ENCODE data around the gene HAPSTR1. TPM values are rescaled to one million over a fixed set of nuclear protein-coding genes. Genes with fewer than 3 reads are reported as not detected.
"Not testable (repeated sequence)": the region's sequence is repeated elsewhere in the genome, so short reads cannot be mapped to it uniquely, and the experiment has no call there.

The HAPSTR1 gene
- total and polyA plus RNA-seq, 2 experiments from 2014 or later: 9.5 to 66.0 TPM

GRCh38 chr16:9087733-9088132, 3.7 kb upstream of the HAPSTR1 start:
- not testable (repeated sequence) for H3K9me3 Mint-ChIP-seq; H3K36me3 ChIP-seq (ENCODE audit: insufficient read depth); H3K36me3 Mint-ChIP-seq (ENCODE audit: low read depth); H3K4me1 ChIP-seq (ENCODE audit: insufficient read depth); H3K27ac ChIP-seq (ENCODE audit: low read depth); ATAC-seq; H3K4me2 ChIP-seq; DNase-seq (ENCODE audit: low spot score); H2AFZ ChIP-seq; H3K4me1 Mint-ChIP-seq; H3F3A ChIP-seq (replicated peaks; ENCODE audit: low read depth); H3K4me3 ChIP-seq; H3K27me3 ChIP-seq (ENCODE audit: insufficient read depth); H3K9me2 ChIP-seq (ENCODE audit: insufficient read depth); H3K4me3 Mint-ChIP-seq; H3K79me2 ChIP-seq (replicated peaks; ENCODE audit: insufficient read depth); H3K27ac Mint-ChIP-seq; H4K20me1 ChIP-seq (replicated peaks; ENCODE audit: insufficient read depth)
- H3K27me3 Mint-ChIP-seq (ENCODE audit: insufficient read depth, low read depth, poor library complexity): peaks cover 15% of the 10 kb centered on the region

DNA sequence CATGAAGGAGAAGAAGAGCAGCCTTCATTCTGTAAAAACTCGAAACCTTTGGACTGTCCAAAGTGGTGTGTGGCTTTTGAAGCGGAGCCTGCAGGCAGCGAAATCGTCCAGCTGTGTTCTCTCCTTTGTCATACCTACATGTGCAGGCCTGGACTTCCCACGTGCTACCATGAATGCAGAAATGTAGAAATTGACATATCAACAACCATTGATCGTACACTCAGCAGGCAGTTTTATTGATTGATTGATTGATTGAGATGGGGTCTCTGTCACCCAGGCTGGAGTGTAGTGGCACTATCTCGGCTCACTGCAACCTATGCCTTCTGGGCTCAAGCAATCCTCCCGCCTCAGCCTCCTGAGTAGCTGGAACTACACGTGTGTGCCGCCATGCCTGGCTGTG, 2.6 kb upstream of the HAPSTR1 start:
- peaks cover 3% of the 10 kb centered on the region; the same call in 2 of the 3 replicates for H3K9me3 Mint-ChIP-seq

More for the DNA sequence above, 2.6 kb upstream of the HAPSTR1 start:
- H3K4me2 ChIP-seq: no peak overlapping the region
- peaks cover 11% of the 10 kb centered on the region; the same call in 1 of the 2 replicates for H4K20me1 ChIP-seq (replicated peaks; ENCODE audit: insufficient read depth)
- H3F3A ChIP-seq (replicated peaks; ENCODE audit: low read depth): peaks cover 6% of the 10 kb centered on the region; the same call in 1 of the 2 replicates
- H3K4me3 Mint-ChIP-seq: no peak overlapping the region
- no peak for TF ChIP-seq NANOG (IDR thresholded peaks at IDR 0.05; ENCODE audit: borderline replicate concordance)
- TF ChIP-seq EZH2phosphoT487 (IDR thresholded peaks at IDR 0.05; ENCODE audit: unreplicated experiment): no peak
- TF ChIP-seq JUNB (IDR thresholded peaks at IDR 0.05; ENCODE audit: unreplicated experiment): no peak
- TF ChIP-seq STAT1 (IDR thresholded peaks at IDR 0.05; ENCODE audit: unreplicated experiment): no peak
- TF ChIP-seq, protein P1, sequence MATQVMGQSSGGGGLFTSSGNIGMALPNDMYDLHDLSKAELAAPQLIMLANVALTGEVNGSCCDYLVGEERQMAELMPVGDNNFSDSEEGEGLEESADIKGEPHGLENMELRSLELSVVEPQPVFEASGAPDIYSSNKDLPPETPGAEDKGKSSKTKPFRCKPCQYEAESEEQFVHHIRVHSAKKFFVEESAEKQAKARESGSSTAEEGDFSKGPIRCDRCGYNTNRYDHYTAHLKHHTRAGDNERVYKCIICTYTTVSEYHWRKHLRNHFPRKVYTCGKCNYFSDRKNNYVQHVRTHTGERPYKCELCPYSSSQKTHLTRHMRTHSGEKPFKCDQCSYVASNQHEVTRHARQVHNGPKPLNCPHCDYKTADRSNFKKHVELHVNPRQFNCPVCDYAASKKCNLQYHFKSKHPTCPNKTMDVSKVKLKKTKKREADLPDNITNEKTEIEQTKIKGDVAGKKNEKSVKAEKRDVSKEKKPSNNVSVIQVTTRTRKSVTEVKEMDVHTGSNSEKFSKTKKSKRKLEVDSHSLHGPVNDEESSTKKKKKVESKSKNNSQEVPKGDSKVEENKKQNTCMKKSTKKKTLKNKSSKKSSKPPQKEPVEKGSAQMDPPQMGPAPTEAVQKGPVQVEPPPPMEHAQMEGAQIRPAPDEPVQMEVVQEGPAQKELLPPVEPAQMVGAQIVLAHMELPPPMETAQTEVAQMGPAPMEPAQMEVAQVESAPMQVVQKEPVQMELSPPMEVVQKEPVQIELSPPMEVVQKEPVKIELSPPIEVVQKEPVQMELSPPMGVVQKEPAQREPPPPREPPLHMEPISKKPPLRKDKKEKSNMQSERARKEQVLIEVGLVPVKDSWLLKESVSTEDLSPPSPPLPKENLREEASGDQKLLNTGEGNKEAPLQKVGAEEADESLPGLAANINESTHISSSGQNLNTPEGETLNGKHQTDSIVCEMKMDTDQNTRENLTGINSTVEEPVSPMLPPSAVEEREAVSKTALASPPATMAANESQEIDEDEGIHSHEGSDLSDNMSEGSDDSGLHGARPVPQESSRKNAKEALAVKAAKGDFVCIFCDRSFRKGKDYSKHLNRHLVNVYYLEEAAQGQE (IDR thresholded peaks at IDR 0.05; ENCODE audit: unreplicated experiment): no peak
- TF ChIP-seq POLR2AphosphoS5 (IDR thresholded peaks at IDR 0.05; ENCODE audit: low read depth): no peak
- no peak for TF ChIP-seq EZH2 (IDR thresholded peaks at IDR 0.05; ENCODE audit: low read depth, unreplicated experiment)
- TF ChIP-seq ZNF462 (CRISPR knock-in tag; IDR thresholded peaks at IDR 0.05): no peak
- no peak for TF ChIP-seq ZNF114 (CRISPR knock-in tag; IDR thresholded peaks at IDR 0.05)
- no peak for TF ChIP-seq ZNF331 (CRISPR knock-in tag; IDR thresholded peaks at IDR 0.05; ENCODE audit: low read depth)
- no peak for TF ChIP-seq CREB1 (CRISPR knock-in tag; IDR thresholded peaks at IDR 0.05; ENCODE audit: low read depth)
- TF ChIP-seq, protein P2, sequence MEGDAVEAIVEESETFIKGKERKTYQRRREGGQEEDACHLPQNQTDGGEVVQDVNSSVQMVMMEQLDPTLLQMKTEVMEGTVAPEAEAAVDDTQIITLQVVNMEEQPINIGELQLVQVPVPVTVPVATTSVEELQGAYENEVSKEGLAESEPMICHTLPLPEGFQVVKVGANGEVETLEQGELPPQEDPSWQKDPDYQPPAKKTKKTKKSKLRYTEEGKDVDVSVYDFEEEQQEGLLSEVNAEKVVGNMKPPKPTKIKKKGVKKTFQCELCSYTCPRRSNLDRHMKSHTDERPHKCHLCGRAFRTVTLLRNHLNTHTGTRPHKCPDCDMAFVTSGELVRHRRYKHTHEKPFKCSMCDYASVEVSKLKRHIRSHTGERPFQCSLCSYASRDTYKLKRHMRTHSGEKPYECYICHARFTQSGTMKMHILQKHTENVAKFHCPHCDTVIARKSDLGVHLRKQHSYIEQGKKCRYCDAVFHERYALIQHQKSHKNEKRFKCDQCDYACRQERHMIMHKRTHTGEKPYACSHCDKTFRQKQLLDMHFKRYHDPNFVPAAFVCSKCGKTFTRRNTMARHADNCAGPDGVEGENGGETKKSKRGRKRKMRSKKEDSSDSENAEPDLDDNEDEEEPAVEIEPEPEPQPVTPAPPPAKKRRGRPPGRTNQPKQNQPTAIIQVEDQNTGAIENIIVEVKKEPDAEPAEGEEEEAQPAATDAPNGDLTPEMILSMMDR (conservative IDR thresholded peaks at IDR 0.05; ENCODE audit: low read depth in 2 of 2): no peak
- no peaks in the 10 kb centered on the region for H3K27me3 ChIP-seq (ENCODE audit: insufficient read depth)
- H3K4me1 Mint-ChIP-seq: peaks cover 12% of the 10 kb centered on the region
- no peak overlapping the region for H3K4me3 ChIP-seq
- peaks cover 23% of the 10 kb centered on the region for H3K27me3 Mint-ChIP-seq (ENCODE audit: insufficient read depth, low read depth, poor library complexity)
- no peaks in the 10 kb centered on the region for H3K36me3 ChIP-seq (ENCODE audit: insufficient read depth)
- H3K27ac ChIP-seq (ENCODE audit: low read depth): no peak overlapping the region
- peaks cover 14% of the 10 kb centered on the region for H3K36me3 Mint-ChIP-seq (ENCODE audit: low read depth)
- no peak overlapping the region for H3K27ac Mint-ChIP-seq
- no peaks in the 10 kb centered on the region for H3K9me2 ChIP-seq (ENCODE audit: insufficient read depth)
- peaks cover 18% of the 10 kb centered on the region for H3K79me2 ChIP-seq (replicated peaks; ENCODE audit: insufficient read depth)
- DNase-seq (ENCODE audit: low spot score) (no peak), ATAC-seq (no peak)
- H3K4me1 ChIP-seq (ENCODE audit: insufficient read depth): peaks cover 12% of the 10 kb centered on the region
- H2AFZ ChIP-seq: no peak overlapping the region
